OCI-LY7 (cell line): Measurements from ENCODE around the gene MAGEA2. TPM values are rescaled to one million over a fixed set of nuclear protein-coding genes. Genes with fewer than 3 reads are reported as not detected.
"Not testable (repeated sequence)": the region's sequence is repeated elsewhere in the genome, so short reads cannot be mapped to it uniquely, and the experiment has no call there.

Experiments used
- BruUV-seq: library from RNA; stranded (reverse); fragments of 400-500 nt; replicated peaks from 2 replicates; lab custom pipeline; 2021; lab: Mats Ljungman, UMichigan
- CTCF ChIA-PET: fragments of 300-600 bp; sonication (Branson Sonifier 250); formaldehyde crosslinking; loops from one replicate; lab custom pipeline; 2022; ENCODE audit warnings: antibody characterized with exemption; ENCODE audit not compliant: unreplicated experiment; lab: Charles Lee
- POLR2A ChIA-PET: fragments of 300-600 bp; sonication (Branson Sonifier 250); formaldehyde crosslinking; loops from one replicate; lab custom pipeline; 2022; ENCODE audit warnings: antibody characterized with exemption; lab: Charles Lee
- DNase-seq: peaks from one replicate; pipeline ENCODE4 v3.0.0-alpha.2; 2015; ENCODE audit warnings: low spot score
- H2AFZ ChIP-seq: fragments of 200-600 bp; sonication (generic), shearing (Covaris generic); 2 replicates; pipeline ENCODE4 v1.6.1; 2014; ENCODE audit warnings: mild to moderate bottlenecking, antibody characterized with exemption, low read length, moderate library complexity
- H3K27ac ChIP-seq: fragments of 200-600 bp; sonication (generic); 2 replicates; pipeline ENCODE4 v1.5.1; 2014; ENCODE audit warnings: mixed run types, low read depth, mild to moderate bottlenecking, moderate library complexity, low read length, inconsistent platforms; ENCODE audit not compliant: poor library complexity, severe bottlenecking
- H3K36me3 ChIP-seq: fragments of 200-600 bp; sonication (generic); 2 replicates; pipeline ENCODE4 v1.6.1; 2014; ENCODE audit warnings: mild to moderate bottlenecking, antibody characterized with exemption, low read length, moderate library complexity, mixed read lengths; ENCODE audit not compliant: insufficient read depth
- H3K4me1 ChIP-seq: fragments of 200-600 bp; sonication (generic); 2 replicates; pipeline ENCODE4 v1.5.1; 2014; ENCODE audit warnings: mild to moderate bottlenecking, low read length; ENCODE audit not compliant: insufficient read depth, poor library complexity, severe bottlenecking
- H3K4me2 ChIP-seq: fragments of 200-600 bp; sonication (generic); 2 replicates; pipeline ENCODE4 v1.6.1; 2014; ENCODE audit warnings: mild to moderate bottlenecking, low read length
- H3K4me3 ChIP-seq: fragments of 200-600 bp; sonication (generic); 2 replicates; pipeline ENCODE4 v1.5.1; 2014; ENCODE audit warnings: mild to moderate bottlenecking, low read depth, low read length; ENCODE audit not compliant: poor library complexity, severe bottlenecking
- H3K79me2 ChIP-seq: fragments of 200-600 bp; sonication (generic); 2 replicates; pipeline ENCODE4 v1.6.1; 2016; ENCODE audit warnings: low read depth, mild to moderate bottlenecking, low read length, moderate library complexity, mixed read lengths; ENCODE audit not compliant: insufficient read depth
- H3K9me2 ChIP-seq: fragments of 200-600 bp; sonication (generic); 2 replicates; pipeline ENCODE4 v1.6.1; 2016; ENCODE audit warnings: mild to moderate bottlenecking, low read length, mixed read lengths; ENCODE audit not compliant: insufficient read depth
- H3K9me3 ChIP-seq: fragments of 200-600 bp; sonication (generic); 2 replicates; pipeline ENCODE4 v1.6.1; 2014; ENCODE audit warnings: mild to moderate bottlenecking, mixed run types, low read length, mixed read lengths
- H4K20me1 ChIP-seq: fragments of 200-600 bp; sonication (generic); 2 replicates; pipeline ENCODE4 v1.6.1; 2014; ENCODE audit warnings: mild to moderate bottlenecking, antibody characterized with exemption, low read length, moderate library complexity, mixed read lengths; ENCODE audit not compliant: insufficient read depth
- EZH2phosphoT487 ChIP-seq: fragments of 200-600 bp; sonication (generic); IDR thresholded peaks from 2 replicates; pipeline ENCODE4 v1.6.1; 2018; ENCODE audit warnings: low read depth, borderline replicate concordance, mild to moderate bottlenecking, mixed run types, antibody characterized with exemption, low read length, moderate library complexity, mixed read lengths
- intact Hi-C: fragments of 100-400 bp; cut with micrococcal nuclease; formaldehyde crosslinking; loops from one replicate; pipeline ENCODE4 v1.10.0; 2022; ENCODE audit not compliant: unreplicated experiment
- total RNA-seq, 2 experiments: library from RNA; depleted of rRNA in 1 of 2; stranded (reverse); fragments of >200 nt in 1 of 2; shearing (Covaris generic) in 1 of 2; gene quantifications; 2 replicates each; pipeline ENCODE4 v1.2.3, GENCODE V29; 2014 to 2022
- TF ChIP-seq, protein P1 (sequence below): fragments of 200-600 bp; sonication (generic); conservative IDR thresholded peaks from 2 replicates; pipeline ENCODE4 v1.5.1; 2014; ENCODE audit warnings: mild to moderate bottlenecking, antibody characterized with exemption, low read length, moderate library complexity, mixed read lengths

Gene MAGEA2
- total RNA-seq, 2 experiments from 2014 or later = not detected

DNA sequence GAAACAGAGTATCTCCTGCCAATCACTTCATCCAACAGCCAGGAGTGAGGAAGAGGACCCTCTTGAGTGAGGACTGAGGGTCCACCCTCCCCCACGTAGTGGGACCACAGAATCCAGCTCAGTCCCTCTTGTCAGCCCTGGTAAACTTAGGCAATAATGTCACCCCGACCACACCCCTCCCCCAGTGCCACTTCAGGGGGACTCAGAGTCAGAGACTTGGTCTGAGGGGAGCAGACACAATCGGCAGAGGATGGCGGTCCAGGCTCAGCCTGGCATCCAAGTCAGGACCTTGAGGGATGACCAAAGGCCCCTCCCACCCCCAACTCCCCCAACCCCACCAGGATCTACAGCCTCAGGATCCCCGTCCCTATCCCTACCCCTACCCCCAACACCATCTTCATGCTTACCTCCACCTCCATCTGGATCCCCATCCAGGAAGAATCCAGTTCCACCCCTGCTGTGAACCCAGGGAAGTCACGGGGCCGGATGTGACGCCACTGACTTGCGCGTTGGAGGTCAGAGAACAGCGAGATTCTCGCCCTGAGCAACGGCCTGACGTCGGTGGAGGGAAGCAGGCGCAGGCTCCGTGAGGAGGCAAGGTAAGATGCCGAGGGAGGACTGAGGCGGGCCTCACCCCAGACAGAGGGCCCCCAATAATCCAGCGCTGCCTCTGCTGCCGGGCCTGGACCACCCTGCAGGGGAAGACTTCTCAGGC is 20.2 kb downstream of the MAGEA2 start, which contains the start of the genes CSAG1 and MAGEA12:
Gene CSAG1 (minus strand): TSS at position 461 of the 715 bp plus-strand sequence. CDS start 1,261 bp downstream, outside the sequence.
Gene MAGEA12 (plus strand): TSS at position 497 of the 715 bp plus-strand sequence. CDS start 2,405 bp downstream, outside the sequence.
- Histone ChIP-seq H3K4me2 (no peak within 1 kb of the TSS), H3K36me3 (no peaks in the 10 kb centered on the region), H3K79me2 (no peaks in the 10 kb centered on the region), H3K4me3 (no peak within 1 kb of the TSS), H3K9me2 (no peaks in the 10 kb centered on the region), H4K20me1 (no peaks in the 10 kb centered on the region), H2AFZ (no peak within 1 kb of the TSS), H3K4me1 (no peaks in the 10 kb centered on the region), H3K27ac (no peak within 1 kb of the TSS), H3K9me3 (no peaks in the 10 kb centered on the region)
- TF ChIP-seq, protein P1, sequence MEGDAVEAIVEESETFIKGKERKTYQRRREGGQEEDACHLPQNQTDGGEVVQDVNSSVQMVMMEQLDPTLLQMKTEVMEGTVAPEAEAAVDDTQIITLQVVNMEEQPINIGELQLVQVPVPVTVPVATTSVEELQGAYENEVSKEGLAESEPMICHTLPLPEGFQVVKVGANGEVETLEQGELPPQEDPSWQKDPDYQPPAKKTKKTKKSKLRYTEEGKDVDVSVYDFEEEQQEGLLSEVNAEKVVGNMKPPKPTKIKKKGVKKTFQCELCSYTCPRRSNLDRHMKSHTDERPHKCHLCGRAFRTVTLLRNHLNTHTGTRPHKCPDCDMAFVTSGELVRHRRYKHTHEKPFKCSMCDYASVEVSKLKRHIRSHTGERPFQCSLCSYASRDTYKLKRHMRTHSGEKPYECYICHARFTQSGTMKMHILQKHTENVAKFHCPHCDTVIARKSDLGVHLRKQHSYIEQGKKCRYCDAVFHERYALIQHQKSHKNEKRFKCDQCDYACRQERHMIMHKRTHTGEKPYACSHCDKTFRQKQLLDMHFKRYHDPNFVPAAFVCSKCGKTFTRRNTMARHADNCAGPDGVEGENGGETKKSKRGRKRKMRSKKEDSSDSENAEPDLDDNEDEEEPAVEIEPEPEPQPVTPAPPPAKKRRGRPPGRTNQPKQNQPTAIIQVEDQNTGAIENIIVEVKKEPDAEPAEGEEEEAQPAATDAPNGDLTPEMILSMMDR = no peak
- no peak for TF ChIP-seq EZH2phosphoT487
- no TSS peak for BruUV-seq
- ChIA-PET POLR2A (no interaction called here), CTCF (no interaction called here)
- intact Hi-C loops = no loop called here
- DNase-seq = no peak

DNA sequence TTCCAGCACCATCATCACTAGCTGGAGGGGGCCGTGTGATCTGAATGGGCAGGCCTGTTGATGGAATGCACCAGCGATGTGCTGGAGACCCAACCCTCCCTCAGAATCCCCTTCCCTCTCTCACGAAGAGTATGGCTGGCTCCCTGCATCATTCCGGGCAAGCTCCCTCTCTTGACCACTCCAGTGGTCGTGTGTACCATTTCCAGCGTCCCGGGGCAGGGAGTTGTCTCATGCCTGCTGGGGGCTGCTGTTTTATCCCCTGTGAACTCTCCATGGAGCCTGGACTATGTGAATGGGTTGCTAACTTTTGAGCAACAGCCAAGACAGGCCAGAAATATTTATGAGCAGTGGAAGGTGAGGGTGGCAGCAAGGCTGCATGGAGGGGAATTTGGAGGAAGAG is 28.2 kb downstream of the MAGEA2 start:
- H3K4me1 ChIP-seq = no peaks in the 10 kb centered on the region
- H2AFZ ChIP-seq = no peak overlapping the region
- H3K4me3 ChIP-seq = no peak overlapping the region
- no peak overlapping the region for H3K27ac ChIP-seq
- H3K36me3 ChIP-seq = no peaks in the 10 kb centered on the region
- intact Hi-C loops = no loop called here
- CTCF ChIA-PET = no interaction called here
- no peaks in the 10 kb centered on the region for H3K79me2 ChIP-seq
- no TSS peak for BruUV-seq
- H3K4me2 ChIP-seq = no peak overlapping the region
- TF ChIP-seq EZH2phosphoT487 = no peak
- TF ChIP-seq, protein P1 = no peak
- no peaks in the 10 kb centered on the region for H3K9me3 ChIP-seq
- H4K20me1 ChIP-seq = no peaks in the 10 kb centered on the region
- POLR2A ChIA-PET = no interaction called here
- no peak for DNase-seq
- no peaks in the 10 kb centered on the region for H3K9me2 ChIP-seq

DNA sequence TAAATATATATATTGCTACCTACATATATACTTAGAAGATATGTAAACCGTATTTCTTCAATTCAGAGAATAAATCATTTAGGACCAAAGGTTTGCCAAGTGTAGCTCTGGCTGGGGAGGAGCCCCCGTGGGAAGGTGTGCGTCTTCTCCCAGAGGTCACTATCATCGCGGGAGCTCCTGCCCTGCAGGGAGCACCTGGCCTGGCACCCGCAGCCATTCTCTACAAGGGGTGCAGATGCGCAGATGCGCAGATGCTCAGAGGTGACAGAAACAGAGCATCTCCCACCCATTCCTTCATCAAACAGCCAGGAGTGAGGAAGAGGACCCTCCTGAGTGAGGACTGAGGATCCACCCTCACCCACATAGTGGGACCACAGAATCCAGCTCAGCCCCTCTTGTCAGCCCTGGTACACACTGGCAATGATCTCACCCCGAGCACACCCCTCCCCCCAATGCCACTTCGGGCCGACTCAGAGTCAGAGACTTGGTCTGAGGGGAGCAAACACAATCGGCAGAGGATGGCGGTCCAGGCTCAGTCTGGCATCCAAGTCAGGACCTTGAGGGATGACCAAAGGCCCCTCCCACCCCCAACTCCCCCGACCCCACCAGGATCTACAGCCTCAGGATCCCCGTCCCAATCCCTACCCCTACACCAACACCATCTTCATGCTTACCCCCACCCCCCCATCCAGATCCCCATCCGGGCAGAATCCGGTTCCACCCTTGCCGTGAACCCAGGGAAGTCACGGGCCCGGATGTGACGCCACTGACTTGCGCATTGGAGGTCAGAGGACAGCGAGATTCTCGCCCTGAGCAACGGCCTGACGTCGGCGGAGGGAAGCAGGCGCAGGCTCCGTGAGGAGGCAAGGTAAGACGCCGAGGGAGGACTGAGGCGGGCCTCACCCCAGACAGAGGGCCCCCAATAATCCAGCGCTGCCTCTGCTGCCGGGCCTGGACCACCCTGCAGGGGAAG is 39.5 kb downstream of the MAGEA2 start, which contains the start of gene MAGEA2B:
Gene MAGEA2B (plus strand): TSS at position 814 of the 973 bp plus-strand sequence. CDS start 2,479 bp downstream, outside the sequence.
- H4K20me1 ChIP-seq, DNase-seq, POLR2A ChIA-PET, H3K36me3 ChIP-seq, H3K4me1 ChIP-seq, H3K79me2 ChIP-seq, H3K4me3 ChIP-seq, BruUV-seq, CTCF ChIA-PET, H2AFZ ChIP-seq, H3K9me3 ChIP-seq, intact Hi-C loops, H3K27ac ChIP-seq, H3K9me2 ChIP-seq, H3K4me2 ChIP-seq: not testable (repeated sequence)

DNA sequence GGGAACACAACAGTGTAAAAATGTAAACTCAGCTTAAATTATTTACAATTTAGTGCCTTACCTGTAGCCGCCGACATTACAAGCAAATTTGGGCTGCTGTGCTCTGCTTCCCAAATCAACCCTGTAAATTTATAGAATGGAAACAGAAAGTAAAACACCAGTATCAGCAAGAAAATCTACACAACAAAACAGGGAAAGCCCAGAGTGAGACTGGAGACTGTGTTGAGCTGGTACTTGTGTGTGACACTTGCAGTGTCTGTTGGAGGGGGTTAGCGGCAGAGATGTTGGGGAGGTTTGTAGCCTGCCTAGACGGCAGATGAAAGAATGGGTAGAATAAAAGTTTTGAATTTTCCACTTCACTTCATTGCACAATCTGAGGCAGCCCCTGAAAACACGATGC is 40.4 kb downstream of the MAGEA2 start:
- H3K4me1 ChIP-seq, BruUV-seq, H3K4me3 ChIP-seq, H3K79me2 ChIP-seq, H2AFZ ChIP-seq, H3K27ac ChIP-seq, intact Hi-C loops, DNase-seq, H3K9me2 ChIP-seq, H3K4me2 ChIP-seq, CTCF ChIA-PET, POLR2A ChIA-PET, H3K9me3 ChIP-seq, H4K20me1 ChIP-seq, H3K36me3 ChIP-seq: not testable (repeated sequence)
